Heart left ventricle (tissue), 16 donors: ENCODE results near the gene QRICH1. TPM values are rescaled to one million over a fixed set of nuclear protein-coding genes. Genes with fewer than 3 reads are reported as not detected.

Source experiments
- ATAC-seq, 4 donors: fragments of 200-7000 bp; cut with Tn5 transposase; one replicate each; pipeline ENCODE4 v1.9.1; 2020 to 2022; ENCODE audit warnings: moderate library complexity in 4 of 4, mild to moderate bottlenecking in 3 of 4, moderate number of reproducible peaks in 1 of 4
- DNase-seq, 5 donors: peaks; one replicate each; pipeline ENCODE4 v3.0.0-alpha.2; 2020
- H3K27ac ChIP-seq, 12 donors: fragments of 200-600 bp; sonication (generic) in 4 of 12; one replicate each; pipeline versions ENCODE4 v1.5.0 to v1.8.0; 2016 to 2022; ENCODE audit warnings: mild to moderate bottlenecking in 2 of 12
- H3K27me3 ChIP-seq, 9 donors: fragments of 200-600 bp; sonication (generic) in 2 of 9; one replicate each; pipeline versions ENCODE4 v1.5.1 to v1.8.0; 2016 to 2022; ENCODE audit warnings: mild to moderate bottlenecking in 3 of 9
- H3K36me3 ChIP-seq, 9 donors: fragments of 200-600 bp; sonication (generic) in 2 of 9; one replicate each; pipeline versions ENCODE4 v1.5.0 to v1.8.0; 2018 to 2022; ENCODE audit warnings: mild to moderate bottlenecking in 2 of 9
- H3K4me1 ChIP-seq, 12 donors: fragments of 200-600 bp; sonication (generic) in 4 of 12; one replicate each; pipeline versions ENCODE4 v1.5.0 to v1.8.0; 2016 to 2022; ENCODE audit warnings: mild to moderate bottlenecking in 3 of 12
- H3K4me3 ChIP-seq, 12 donors: fragments of 200-600 bp; sonication (generic) in 4 of 12; one replicate each; pipeline versions ENCODE4 v1.5.0 to v1.8.0; 2017 to 2022; ENCODE audit warnings: mild to moderate bottlenecking in 9 of 12, moderate library complexity in 4 of 12
- H3K9me3 ChIP-seq, 12 donors: fragments of 200-600 bp; sonication (generic) in 4 of 12; one replicate each; pipeline versions ENCODE4 v1.5.0 to v1.8.0; 2016 to 2022; ENCODE audit warnings: mild to moderate bottlenecking in 1 of 12
- POLR2A ChIP-seq, 2 donors: fragments of 450-650 bp; IDR thresholded peaks; one replicate each; pipeline ENCODE4 v1.6.1; 2017; ENCODE audit warnings: antibody characterized with exemption in 2 of 2, mild to moderate bottlenecking in 2 of 2, moderate library complexity in 2 of 2
- WGBS, 4 donors: extraction: QIAGEN DNeasy Blood & Tissue Kit in 2 of 4; methylation state at CpG; one replicate each; pipeline versions ENCODE4 v1.1.5 to v1.1.7; 2013 to 2018; 5-methylcytosine and 5-hydroxymethylcytosine counted together
- intact Hi-C, 10 donors: fragments of 100-400 bp; cut with DNase I; formaldehyde crosslinking; loops; one replicate each; pipeline versions ENCODE4 v1.11.1 to v1.14.2; 2022
- long read RNA-seq, 3 donors: library from polyadenylated mRNA; unstranded; transcript quantifications; one replicate each; pipeline ENCODE4 v2.0.0, GENCODE V29; 2020 to 2021
- polyA plus RNA-seq, 2 donors: library from polyadenylated mRNA; stranded (reverse); fragments of 200-250 nt; gene quantifications; one replicate each; pipeline ENCODE4 v1.2.3, GENCODE V29; 2013
- total RNA-seq, 9 donors: library from RNA; depleted of rRNA in 2 of 9; stranded (reverse); fragments of >200 nt in 2 of 9; fragmentation: NEBNext Ultra II Directional in 3 of 9; extraction: Animal tissue kit (Norgen Biotek cat#: 25700) in 3 of 9; gene quantifications; one replicate each; pipeline versions ENCODE4 v1.1.0 to v1.2.4, GENCODE V29; 2016 to 2023
- TF ChIP-seq, protein P1 (sequence below), 12 donors: fragments of 200-600 bp; sonication (generic) in 4 of 12; IDR thresholded peaks; one replicate each; pipeline versions ENCODE4 v1.5.0 to v1.8.0; 2018 to 2022; ENCODE audit warnings: antibody characterized with exemption in 12 of 12, mild to moderate bottlenecking in 5 of 12
- donor health status: ischemic (EF 13 %, LVEDD 7.1; RV severe dilation, severe dysfunction).
- donor health status: healthy with polysubstance abuse.
- donor health status: DM: no; HTN: yes; CAD: no.
- donor health status: DM: no; HTN: no; CAD: no.
- donor health status: ischemic (EF 25% LVEDD 6.9; RV normal size, moderate dysfunction).
- donor health status: ischemic (EF 25% LVEDD 5.7; RV mildly dilated, moderate dysfunction).
- donor health status: healthy.
- donor health status: DM: yes; HTN: yes; CAD: no.
- donor health status: ischemic (EF 35%, LVEDD 5.7; RV mildly dilated, moderate dysfunction).
- donor health status: nonischemic (EF 11% LVEDD 7.7; RV severe dilation, severe dysfunction).
- donor health status: DM: yes; HTN: yes; CAD: no.
- donor health status: PGD.
- donor health status: ischemic (EF 29% LVEDD 5.4; RV normal size, mild dysfunction).
- donor health status: nonischemic (EF 23%, LVEDD 6.1; RV moderate dilation, normal function).

QRICH1 gene, protein sequence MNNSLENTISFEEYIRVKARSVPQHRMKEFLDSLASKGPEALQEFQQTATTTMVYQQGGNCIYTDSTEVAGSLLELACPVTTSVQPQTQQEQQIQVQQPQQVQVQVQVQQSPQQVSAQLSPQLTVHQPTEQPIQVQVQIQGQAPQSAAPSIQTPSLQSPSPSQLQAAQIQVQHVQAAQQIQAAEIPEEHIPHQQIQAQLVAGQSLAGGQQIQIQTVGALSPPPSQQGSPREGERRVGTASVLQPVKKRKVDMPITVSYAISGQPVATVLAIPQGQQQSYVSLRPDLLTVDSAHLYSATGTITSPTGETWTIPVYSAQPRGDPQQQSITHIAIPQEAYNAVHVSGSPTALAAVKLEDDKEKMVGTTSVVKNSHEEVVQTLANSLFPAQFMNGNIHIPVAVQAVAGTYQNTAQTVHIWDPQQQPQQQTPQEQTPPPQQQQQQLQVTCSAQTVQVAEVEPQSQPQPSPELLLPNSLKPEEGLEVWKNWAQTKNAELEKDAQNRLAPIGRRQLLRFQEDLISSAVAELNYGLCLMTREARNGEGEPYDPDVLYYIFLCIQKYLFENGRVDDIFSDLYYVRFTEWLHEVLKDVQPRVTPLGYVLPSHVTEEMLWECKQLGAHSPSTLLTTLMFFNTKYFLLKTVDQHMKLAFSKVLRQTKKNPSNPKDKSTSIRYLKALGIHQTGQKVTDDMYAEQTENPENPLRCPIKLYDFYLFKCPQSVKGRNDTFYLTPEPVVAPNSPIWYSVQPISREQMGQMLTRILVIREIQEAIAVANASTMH
- total RNA-seq, result 10 to 100 TPM; 44.6 to 91.6 (median 55.5) TPM
- polyA plus RNA-seq, result 10 to 100 TPM; 20.0 to 31.2 TPM
- long read RNA-seq, donor 1, transcript QRICH1-202 (10 exons, 3,549 nt), result major isoform, 12 of 30 reads
- long read RNA-seq, donor 1, partial matches to known transcripts, result 10 of 30 reads
- long read RNA-seq, donor 1, other reads (novel, unspliced or antisense), result 4 of 30 reads
- long read RNA-seq, donor 2, transcript QRICH1-202 (10 exons, 3,549 nt), result major isoform, 13 of 48 reads
- long read RNA-seq, donor 2, partial matches to known transcripts, result 30 of 48 reads
- long read RNA-seq, donor 2, other reads (novel, unspliced or antisense), result 1 of 48 reads
- long read RNA-seq, donor 3, transcript QRICH1-202 (10 exons, 3,549 nt), result major isoform, 8 of 27 reads
- long read RNA-seq, donor 3, partial matches to known transcripts, result 14 of 27 reads
- long read RNA-seq, donor 3, other reads (novel, unspliced or antisense), result 3 of 27 reads

DNA sequence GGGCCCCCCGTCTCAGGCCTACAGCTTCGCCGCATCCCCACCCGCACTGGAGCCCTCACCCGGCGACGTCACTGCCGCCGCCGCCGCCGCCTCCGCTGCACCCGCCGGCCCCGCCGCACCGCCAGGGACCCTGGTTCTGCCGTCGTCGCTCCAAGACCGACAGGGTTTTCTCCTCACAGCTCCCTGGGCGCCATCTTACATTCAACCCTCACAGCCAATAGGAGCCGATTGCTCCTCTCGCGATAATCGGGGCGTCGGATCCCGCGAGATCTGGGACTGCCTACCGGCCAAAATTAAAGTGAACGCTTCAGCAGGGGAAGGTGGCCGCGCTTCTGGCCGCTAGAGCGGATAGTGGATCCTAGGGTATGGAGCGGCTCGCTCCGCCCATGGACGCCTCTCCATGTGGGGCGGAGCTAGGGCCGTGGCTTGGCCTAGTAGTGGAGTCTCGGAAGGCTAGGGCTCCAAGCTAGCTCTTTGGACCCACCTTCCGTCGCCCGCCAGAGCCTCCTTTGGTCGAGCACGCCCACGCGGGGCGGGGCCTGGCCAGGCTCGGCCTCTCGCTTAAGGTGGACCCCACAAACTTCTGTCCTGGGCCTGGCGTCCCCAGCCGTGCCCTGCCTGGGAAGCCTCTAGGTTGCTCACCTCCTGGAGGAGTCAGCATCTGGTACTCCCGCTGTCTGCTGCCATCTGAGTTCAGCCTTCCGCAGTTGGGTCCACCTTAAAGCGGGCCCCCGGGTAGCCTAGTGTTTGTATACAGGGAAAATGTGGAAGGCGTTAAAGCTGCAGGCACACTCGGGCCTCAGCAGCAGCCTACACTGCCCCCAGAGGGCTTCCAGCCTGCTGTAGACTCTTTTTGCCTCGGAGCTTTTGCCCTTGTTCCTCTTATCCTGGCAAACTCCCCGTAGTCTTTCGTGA is at the start of gene QRICH1:
TSS of gene QRICH1 (minus strand) at position 219 of the 915 bp plus-strand sequence. CDS start 17,054 bp downstream, outside the sequence.
- peak; percentile 89 to 95 (median 94) for ATAC-seq
- DNase-seq, result peak; percentile 98
- Histone ChIP-seq H3K9me3 (no peaks in the 10 kb centered on the region), H3K27ac (peak within 1 kb of the TSS; percentile 86 to 99 (median 94)), H3K4me3 (peak within 1 kb of the TSS; percentile 63 to 100 (median 94)), H3K36me3 (peaks cover 0 to 53% (median 40%) of the 10 kb centered on the region in 9 donors), H3K27me3 (no peaks in the 10 kb centered on the region), H3K4me1 (peaks cover 0 to 62% (median 41%) of the 10 kb centered on the region in 12 donors)
- 0 to 1% (median 0%) methylated on average over 10 to 65 of the region's 65 CpGs for WGBS, 4 donors
- intact Hi-C loops, result loop anchor here in 6 of 10 donors (1.0 to 10.0 kb wide), 7 partner anchors 10 to 109 kb away; partner anchors contain the start of genes LAMB2 (in 3 of the 6), IMPDH2 (in 2 of the 6), NDUFAF3 (in 1 of the 6) and QARS1 (in 1 of the 6)
- TF ChIP-seq POLR2A (IDR thresholded peaks at IDR 0.05), result peak in 1 of 2 donors; percentile 47
- TF ChIP-seq, protein P1, sequence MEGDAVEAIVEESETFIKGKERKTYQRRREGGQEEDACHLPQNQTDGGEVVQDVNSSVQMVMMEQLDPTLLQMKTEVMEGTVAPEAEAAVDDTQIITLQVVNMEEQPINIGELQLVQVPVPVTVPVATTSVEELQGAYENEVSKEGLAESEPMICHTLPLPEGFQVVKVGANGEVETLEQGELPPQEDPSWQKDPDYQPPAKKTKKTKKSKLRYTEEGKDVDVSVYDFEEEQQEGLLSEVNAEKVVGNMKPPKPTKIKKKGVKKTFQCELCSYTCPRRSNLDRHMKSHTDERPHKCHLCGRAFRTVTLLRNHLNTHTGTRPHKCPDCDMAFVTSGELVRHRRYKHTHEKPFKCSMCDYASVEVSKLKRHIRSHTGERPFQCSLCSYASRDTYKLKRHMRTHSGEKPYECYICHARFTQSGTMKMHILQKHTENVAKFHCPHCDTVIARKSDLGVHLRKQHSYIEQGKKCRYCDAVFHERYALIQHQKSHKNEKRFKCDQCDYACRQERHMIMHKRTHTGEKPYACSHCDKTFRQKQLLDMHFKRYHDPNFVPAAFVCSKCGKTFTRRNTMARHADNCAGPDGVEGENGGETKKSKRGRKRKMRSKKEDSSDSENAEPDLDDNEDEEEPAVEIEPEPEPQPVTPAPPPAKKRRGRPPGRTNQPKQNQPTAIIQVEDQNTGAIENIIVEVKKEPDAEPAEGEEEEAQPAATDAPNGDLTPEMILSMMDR (IDR thresholded peaks at IDR 0.05), result peak in 11 of 12 donors; percentile 14 to 74 (median 52)

DNA sequence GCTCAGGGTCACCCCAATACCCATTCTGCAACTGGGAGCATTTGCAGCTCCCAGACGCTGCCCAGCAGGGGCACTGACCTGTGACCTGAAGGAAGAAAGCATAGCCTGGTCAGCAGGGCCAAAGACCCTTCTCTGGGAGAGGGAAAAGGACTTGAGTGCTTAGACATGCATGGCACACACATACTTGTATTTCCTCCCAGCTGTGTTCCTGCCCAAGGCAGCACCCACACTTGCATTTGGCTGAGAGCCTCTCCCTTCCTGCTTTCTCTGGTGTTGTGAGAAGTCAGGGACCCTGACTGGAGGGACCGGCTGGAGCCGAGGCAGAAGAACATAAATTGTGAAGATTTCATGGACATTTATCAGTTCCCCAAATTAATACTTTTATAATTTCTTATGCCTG is 46.2 kb upstream of the QRICH1 start:
- intact Hi-C loops, result no loop called here
- ATAC-seq, result no peak
- 56 to 76% (median 68%) methylated on average over 3 of the region's 3 CpGs for WGBS, 4 donors
- DNase-seq, result no peak
- no peak for TF ChIP-seq POLR2A (IDR thresholded peaks at IDR 0.05)
- TF ChIP-seq, protein P1 (IDR thresholded peaks at IDR 0.05), result no peak
- H3K36me3 ChIP-seq, result no peaks in the 10 kb centered on the region
- H3K4me3 ChIP-seq, result no peak overlapping the region
- peaks cover 0 to 4% (median 0%) of the 10 kb centered on the region in 12 donors for H3K9me3 ChIP-seq
- H3K27me3 ChIP-seq, result no peaks in the 10 kb centered on the region
- no peak overlapping the region for H3K27ac ChIP-seq
- H3K4me1 ChIP-seq, result no peaks in the 10 kb centered on the region

DNA sequence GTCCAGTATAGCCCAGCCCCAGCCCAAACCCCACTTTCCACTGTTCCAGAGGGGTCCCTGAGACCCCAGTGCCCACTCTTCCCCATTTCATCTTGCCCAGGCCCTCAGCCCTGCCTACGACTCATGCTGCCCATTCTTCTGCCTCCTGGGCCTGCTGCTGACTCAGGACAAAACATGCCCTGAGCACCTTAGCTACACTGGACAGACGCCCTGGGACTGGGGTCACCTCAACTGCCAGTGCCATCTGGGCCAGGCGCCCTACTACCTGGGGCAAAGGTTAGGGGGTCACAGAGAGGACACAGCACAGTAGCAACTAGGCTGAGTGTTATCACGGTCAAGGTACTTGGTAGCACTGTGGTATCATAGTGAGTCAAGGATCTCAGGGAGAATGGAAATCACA is 41.6 kb upstream of the QRICH1 start:
- peaks cover 8 to 31% (median 22%) of the 10 kb centered on the region in 12 donors for H3K4me1 ChIP-seq
- H3K36me3 ChIP-seq, result peaks cover 0 to 8% (median 4%) of the 10 kb centered on the region in 9 donors
- ATAC-seq, result no peak
- no peaks in the 10 kb centered on the region for H3K9me3 ChIP-seq
- no peak for DNase-seq
- intact Hi-C loops, result loop anchor here in 1 of 10 donors (10.0 kb wide), 1 partner anchor 539 kb away; the partner anchor contains the start of gene APEH
- 90 to 91% (median 91%) methylated on average over 4 of the region's 4 CpGs for WGBS, 4 donors
- H3K4me3 ChIP-seq, result no peak overlapping the region
- H3K27ac ChIP-seq, result no peak overlapping the region
- no peak for TF ChIP-seq POLR2A (IDR thresholded peaks at IDR 0.05)
- TF ChIP-seq, protein P1 (IDR thresholded peaks at IDR 0.05), result no peak
- no peaks in the 10 kb centered on the region for H3K27me3 ChIP-seq
